CD4-positive, alpha-beta T cell (primary cell): ENCODE measurements around the gene SPEM3. TPM values are rescaled to one million over a fixed set of nuclear protein-coding genes. Genes with fewer than 3 reads are reported as not detected.

Experiments
- ATAC-seq: fragments of 200-7000 bp; cut with Tn5 transposase; one replicate; pipeline ENCODE4 v1.10.0; 2022; ENCODE audit warnings: mild to moderate bottlenecking; ENCODE audit not compliant: poor library complexity
- CTCF ChIA-PET: fragments of 350-600 bp; sonication (Branson Sonifier 250); formaldehyde crosslinking; loops from one replicate; lab custom pipeline; 2021; ENCODE audit warnings: antibody characterized with exemption, inconsistent platforms; lab: Charles Lee
- POLR2A ChIA-PET: fragments of 350-600 bp; sonication (Branson Sonifier 250); formaldehyde crosslinking; loops from one replicate; lab custom pipeline; 2021; ENCODE audit warnings: antibody characterized with exemption, inconsistent platforms; lab: Charles Lee
- DNase-seq, 14 experiments: peaks; one replicate each; pipeline ENCODE4 v3.0.0-alpha.2; 2013 to 2020; ENCODE audit warnings: mixed read lengths in 2 of 14
- H3K27ac ChIP-seq, 2 donors: one replicate each; pipeline versions ENCODE4 v1.5.1 to v1.7.0; 2013; ENCODE audit warnings: low read length in 2 of 2, low read depth in 1 of 2, mild to moderate bottlenecking in 1 of 2
- H3K27me3 ChIP-seq, 2 experiments: 1 replicate in 1 of 2; 2 replicates in 1 of 2; pipeline versions ENCODE4 v1.6.1 to v1.7.0; 2013; ENCODE audit warnings: low read length in 2 of 2, control low read depth in 1 of 2, mild to moderate bottlenecking in 1 of 2, moderate library complexity in 1 of 2; ENCODE audit not compliant: insufficient read depth in 2 of 2, control insufficient read depth in 1 of 2
- H3K36me3 ChIP-seq: one replicate; pipeline ENCODE4 v1.6.1; 2013; ENCODE audit warnings: low read length, control low read depth; ENCODE audit not compliant: insufficient read depth
- H3K4me1 ChIP-seq: one replicate; pipeline ENCODE4 v1.6.1; 2013; ENCODE audit warnings: low read length, control low read depth; ENCODE audit not compliant: insufficient read depth
- H3K4me3 ChIP-seq: one replicate; pipeline ENCODE4 v1.5.1; 2013; ENCODE audit warnings: mild to moderate bottlenecking, low read length, moderate library complexity
- H3K9me3 ChIP-seq, 2 experiments: 1 replicate in 1 of 2; 2 replicates in 1 of 2; pipeline versions ENCODE4 v1.6.1 to v1.7.0; 2013; ENCODE audit warnings: low read length in 2 of 2, mild to moderate bottlenecking in 2 of 2, control low read depth in 1 of 2, moderate library complexity in 1 of 2; ENCODE audit not compliant: control insufficient read depth in 1 of 2, insufficient read depth in 1 of 2
- H3K27ac Mint-ChIP-seq: one replicate; pipeline ENCODE4 v1.8.0; 2020; ENCODE audit warnings: mixed read lengths
- H3K27me3 Mint-ChIP-seq: one replicate; pipeline ENCODE4 v1.8.0; 2021; ENCODE audit warnings: mixed read lengths
- H3K36me3 Mint-ChIP-seq: one replicate; pipeline ENCODE4 v1.8.0; 2021; ENCODE audit warnings: low read depth, mixed read lengths
- H3K4me1 Mint-ChIP-seq: one replicate; pipeline ENCODE4 v1.8.0; 2021; ENCODE audit warnings: low read depth, mixed read lengths
- H3K4me3 Mint-ChIP-seq: one replicate; pipeline ENCODE4 v1.8.0; 2020; ENCODE audit warnings: mild to moderate bottlenecking, mixed read lengths
- H3K9me3 Mint-ChIP-seq: one replicate; pipeline ENCODE4 v1.8.0; 2020; ENCODE audit warnings: mixed read lengths
- intact Hi-C, 2 experiments: fragments of 100-400 bp; cut with DNase I in 1 of 2; cut with micrococcal nuclease in 1 of 2; formaldehyde crosslinking; loops; one replicate each; pipeline versions ENCODE4 v1.15.1 to v1.9.0; 2023 to 2025; cut with DNase I, micrococcal nuclease
- total RNA-seq, 174 experiments: library from RNA in 2 of 174; stranded (reverse) in 2 of 174; gene quantifications; one replicate each; pipeline ENCODE4 v1.2.3 and lab custom pipeline; 2021 to 2026
- TF ChIP-seq, protein P1 (sequence below): fragments of 200-600 bp; IDR thresholded peaks from one replicate; pipeline ENCODE4 v1.8.0; 2022; ENCODE audit warnings: antibody characterized with exemption, mild to moderate bottlenecking

SPEM3 gene
- total RNA-seq, 2 experiments from 2014 or later, result not detected

DNA sequence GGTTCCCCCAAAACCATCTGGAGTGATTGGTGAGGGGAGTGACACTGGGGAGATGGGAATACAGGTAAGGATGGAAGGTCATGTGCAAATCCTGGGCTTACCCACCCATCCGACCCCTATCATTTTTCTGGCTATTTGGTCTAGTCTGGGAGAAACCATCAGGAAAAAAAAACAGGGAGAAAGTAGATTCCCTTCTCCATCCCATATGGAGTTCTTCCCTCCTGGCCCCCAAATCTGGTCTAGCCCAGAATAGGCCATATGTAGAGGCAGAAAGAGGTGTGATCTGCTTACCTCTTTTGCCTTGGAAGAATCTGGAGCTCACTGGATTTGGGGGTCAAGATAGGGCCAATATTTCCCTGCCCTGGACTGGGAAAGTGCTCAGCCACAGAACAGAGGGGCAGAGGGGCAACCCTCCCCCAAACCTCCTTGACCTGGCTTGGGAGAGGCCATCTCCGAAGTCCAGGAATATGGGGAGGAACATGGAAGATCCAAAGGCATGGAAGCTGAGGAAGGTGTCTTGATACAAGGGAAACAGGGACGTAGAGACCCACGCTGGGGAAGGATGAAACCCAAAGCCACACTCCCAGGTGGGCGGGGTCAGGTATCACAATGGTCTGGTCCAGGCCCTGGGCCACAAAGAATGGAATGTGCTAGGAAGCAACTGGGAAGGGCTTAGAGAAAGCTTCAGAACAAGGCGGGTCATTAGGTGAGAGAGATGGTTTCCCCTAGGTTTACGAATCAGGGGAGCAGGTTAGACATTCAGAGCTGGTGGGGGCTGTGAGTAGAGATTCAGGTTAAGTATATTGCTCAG lies 32.4 kb downstream of the SPEM3 start:
- H3K4me3 Mint-ChIP-seq, result no peak overlapping the region
- ChIA-PET CTCF (no interaction called here), POLR2A (interaction anchor here (1.8 to 12.5 kb wide), 3 partner anchors 17 to 123 kb away, joined by 5 to 137 read pairs (median 6); partner anchors contain the start of genes MPDU1, SLC35G6, TMEM102 and ZBTB4)

DNA sequence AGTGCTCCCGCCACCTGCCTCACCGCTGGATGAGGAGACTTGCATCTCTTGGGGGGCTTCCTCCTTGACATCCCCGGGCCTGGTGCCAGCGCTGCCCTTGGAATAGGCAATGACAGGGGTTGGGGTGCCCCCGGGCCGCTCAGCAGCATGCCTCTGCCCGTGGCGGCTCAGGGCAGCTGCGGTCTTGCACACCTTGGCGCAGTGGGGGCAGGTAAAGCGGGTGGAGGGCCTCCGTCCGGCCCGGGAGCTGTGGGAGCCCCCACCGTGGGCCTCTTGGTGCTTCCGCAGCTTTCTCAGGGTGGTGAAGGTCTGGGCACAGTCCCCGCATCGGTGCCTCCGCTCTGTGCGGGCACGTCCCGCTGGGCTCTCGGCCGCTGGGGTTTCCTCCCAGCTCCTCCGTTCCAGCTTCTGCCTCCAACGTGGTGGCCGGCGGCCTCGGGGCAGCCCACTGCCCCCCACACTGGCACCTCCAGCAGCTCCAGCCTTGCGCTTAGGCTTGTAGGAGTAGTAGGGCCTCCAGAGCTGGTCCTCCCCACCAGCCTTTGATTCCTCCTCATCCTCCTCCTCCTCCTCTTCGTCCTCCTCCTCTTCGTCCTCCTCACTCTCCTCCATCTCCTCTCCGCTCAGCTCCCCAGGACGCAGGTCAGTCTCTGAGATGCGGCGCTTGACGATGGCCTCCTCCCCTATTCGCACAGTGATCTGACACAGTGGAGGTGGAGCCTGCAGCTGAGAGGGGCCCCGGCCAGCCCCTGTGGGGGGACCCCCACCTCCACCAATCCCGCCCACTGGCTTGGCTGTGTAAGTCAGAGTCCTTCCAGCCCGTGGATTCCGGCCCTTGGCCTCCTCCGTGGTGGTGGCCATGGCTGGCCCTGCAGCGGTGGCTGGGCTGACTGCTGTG lies 34.1 kb downstream of the SPEM3 start:
- no peaks in the 10 kb centered on the region for H3K9me3 ChIP-seq
- H3K9me3 Mint-ChIP-seq, result no peaks in the 10 kb centered on the region
- no peak overlapping the region for H3K4me3 Mint-ChIP-seq
- TF ChIP-seq, protein P1, sequence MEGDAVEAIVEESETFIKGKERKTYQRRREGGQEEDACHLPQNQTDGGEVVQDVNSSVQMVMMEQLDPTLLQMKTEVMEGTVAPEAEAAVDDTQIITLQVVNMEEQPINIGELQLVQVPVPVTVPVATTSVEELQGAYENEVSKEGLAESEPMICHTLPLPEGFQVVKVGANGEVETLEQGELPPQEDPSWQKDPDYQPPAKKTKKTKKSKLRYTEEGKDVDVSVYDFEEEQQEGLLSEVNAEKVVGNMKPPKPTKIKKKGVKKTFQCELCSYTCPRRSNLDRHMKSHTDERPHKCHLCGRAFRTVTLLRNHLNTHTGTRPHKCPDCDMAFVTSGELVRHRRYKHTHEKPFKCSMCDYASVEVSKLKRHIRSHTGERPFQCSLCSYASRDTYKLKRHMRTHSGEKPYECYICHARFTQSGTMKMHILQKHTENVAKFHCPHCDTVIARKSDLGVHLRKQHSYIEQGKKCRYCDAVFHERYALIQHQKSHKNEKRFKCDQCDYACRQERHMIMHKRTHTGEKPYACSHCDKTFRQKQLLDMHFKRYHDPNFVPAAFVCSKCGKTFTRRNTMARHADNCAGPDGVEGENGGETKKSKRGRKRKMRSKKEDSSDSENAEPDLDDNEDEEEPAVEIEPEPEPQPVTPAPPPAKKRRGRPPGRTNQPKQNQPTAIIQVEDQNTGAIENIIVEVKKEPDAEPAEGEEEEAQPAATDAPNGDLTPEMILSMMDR, result no peak
- peaks cover 36% of the 10 kb centered on the region for H3K36me3 ChIP-seq
- ATAC-seq, result no peak
- ChIA-PET POLR2A (interaction anchor here (12.5 kb wide), 1 partner anchor 16 kb away, joined by 137 read pairs; the partner anchor contains the start of genes SLC35G6 and ZBTB4), CTCF (interaction anchor here (0.9 kb wide), 1 partner anchor 26 kb away, joined by 4 read pairs; no protein-coding TSS in a partner anchor)
- H3K27me3 ChIP-seq, result no peaks in the 10 kb centered on the region
- peaks cover 1% of the 10 kb centered on the region for H3K4me1 ChIP-seq
- H3K4me3 ChIP-seq, result no peak overlapping the region
- H3K27me3 Mint-ChIP-seq, result no peaks in the 10 kb centered on the region
- DNase-seq, result peak in 1 of 14 experiments; percentile 19
- H3K27ac Mint-ChIP-seq, result no peak overlapping the region
- peaks cover under 1% of the 10 kb centered on the region for H3K4me1 Mint-ChIP-seq
- peaks cover 45% of the 10 kb centered on the region for H3K36me3 Mint-ChIP-seq
- no peak overlapping the region for H3K27ac ChIP-seq
- intact Hi-C loops, result no loop called here

More for the DNA sequence above, 32.4 kb downstream of the SPEM3 start:
- peak overlapping the region; percentile 12 for H3K27ac Mint-ChIP-seq
- peaks cover 17% of the 10 kb centered on the region for H3K4me1 Mint-ChIP-seq
- Histone ChIP-seq H3K27ac (no peak overlapping the region), H3K9me3 (no peaks in the 10 kb centered on the region), H3K36me3 (peaks cover 35% of the 10 kb centered on the region), H3K27me3 (no peaks in the 10 kb centered on the region), H3K4me1 (peaks cover 9% of the 10 kb centered on the region), H3K4me3 (no peak overlapping the region)
- H3K36me3 Mint-ChIP-seq, result peaks cover 28% of the 10 kb centered on the region
- no peak for ATAC-seq
- TF ChIP-seq, protein P1, result no peak
- H3K27me3 Mint-ChIP-seq, result no peaks in the 10 kb centered on the region
- intact Hi-C loops, result loop anchor here in 1 of 2 experiments (2.0 kb wide), 1 partner anchor 16 kb away; no protein-coding TSS in a partner anchor
- H3K9me3 Mint-ChIP-seq, result no peaks in the 10 kb centered on the region
- no peak for DNase-seq

DNA sequence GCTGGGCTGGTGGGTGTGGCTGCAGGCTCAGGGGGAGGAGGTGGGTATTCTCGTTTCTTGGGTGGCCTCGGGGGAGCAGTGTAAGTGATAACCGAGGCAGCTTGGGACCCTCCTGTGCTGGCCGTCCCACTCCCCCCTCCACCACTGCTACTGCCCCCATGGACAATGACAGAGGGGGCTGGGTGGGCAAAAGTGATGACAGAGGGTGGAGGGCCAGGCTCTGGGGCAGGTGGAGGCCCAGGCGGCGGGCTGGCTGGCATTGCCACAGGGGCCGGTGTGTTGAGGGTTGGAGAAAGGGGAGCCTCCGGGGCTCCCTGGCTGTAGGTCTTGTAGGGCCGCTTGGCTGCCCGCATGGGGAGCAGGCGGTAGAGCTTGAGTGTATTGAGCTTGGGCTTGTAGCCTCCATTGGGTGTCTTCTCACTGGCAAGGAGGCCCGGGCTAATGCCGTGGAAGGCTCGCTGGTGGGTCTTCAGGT lies 34.8 kb downstream of the SPEM3 start:
- TF ChIP-seq, protein P1, result no peak
- ChIA-PET CTCF (no interaction called here), POLR2A (interaction anchor here (12.5 kb wide), 1 partner anchor 15 kb away, joined by 137 read pairs; the partner anchor contains the start of genes SLC35G6 and ZBTB4)
- Mint-ChIP-seq H3K4me3 (no peak overlapping the region), H3K27me3 (no peaks in the 10 kb centered on the region), H3K27ac (peak overlapping the region; percentile 12), H3K36me3 (peaks cover 46% of the 10 kb centered on the region), H3K4me1 (no peaks in the 10 kb centered on the region), H3K9me3 (no peaks in the 10 kb centered on the region)
- peaks cover 4% of the 10 kb centered on the region for H3K4me1 ChIP-seq
- ATAC-seq (no peak), DNase-seq (no peak)
- no peak overlapping the region for H3K27ac ChIP-seq
- no peaks in the 10 kb centered on the region for H3K27me3 ChIP-seq
- H3K9me3 ChIP-seq, result no peaks in the 10 kb centered on the region
- H3K4me3 ChIP-seq, result no peak overlapping the region
- intact Hi-C loops, result no loop called here
- peaks cover 38% of the 10 kb centered on the region for H3K36me3 ChIP-seq
